Stimulated activated CD4-positive, alpha-beta T cell treated with anti-CD3 and anti-CD28 coated beads, TNF-alpha, amount 100 ng/mL, for 4 hours (primary cell): ENCODE results near the gene MBP.

Source experiments
- DNase-seq, 3 experiments: peaks; one replicate each; pipeline ENCODE4 v3.0.0-alpha.2; 2020; ENCODE audit warnings: low read depth in 3 of 3

Gene MBP

DNA sequence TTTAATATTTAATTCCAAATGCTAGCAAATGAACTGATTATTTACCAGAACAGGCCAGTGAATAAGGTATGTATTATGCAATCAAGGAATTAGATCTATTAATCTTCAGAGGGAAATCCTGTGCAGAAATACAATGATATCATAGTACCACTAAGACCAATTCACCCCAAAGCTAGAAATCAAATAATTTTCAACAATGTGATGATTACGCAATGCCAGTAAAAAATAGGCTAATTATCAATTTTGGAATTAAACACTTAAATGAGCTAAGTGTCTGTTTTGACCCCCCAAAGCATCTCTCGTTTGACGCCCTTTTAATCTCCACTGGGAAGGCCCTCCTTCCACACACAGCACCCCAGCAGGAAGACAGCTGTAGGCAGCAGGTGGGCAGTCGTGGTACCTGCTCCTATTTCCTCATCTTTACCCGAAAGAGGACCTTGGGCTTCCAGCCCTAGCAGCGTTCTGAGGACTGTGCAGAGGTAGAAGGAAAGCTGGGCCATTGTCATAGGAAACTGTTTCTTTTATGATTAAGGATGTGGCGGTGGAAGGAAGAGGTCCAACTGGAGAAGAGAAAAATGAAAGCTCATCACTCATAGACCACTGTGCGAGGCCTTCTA, 84.7 kb downstream of the MBP start:
- no peak for DNase-seq

DNA sequence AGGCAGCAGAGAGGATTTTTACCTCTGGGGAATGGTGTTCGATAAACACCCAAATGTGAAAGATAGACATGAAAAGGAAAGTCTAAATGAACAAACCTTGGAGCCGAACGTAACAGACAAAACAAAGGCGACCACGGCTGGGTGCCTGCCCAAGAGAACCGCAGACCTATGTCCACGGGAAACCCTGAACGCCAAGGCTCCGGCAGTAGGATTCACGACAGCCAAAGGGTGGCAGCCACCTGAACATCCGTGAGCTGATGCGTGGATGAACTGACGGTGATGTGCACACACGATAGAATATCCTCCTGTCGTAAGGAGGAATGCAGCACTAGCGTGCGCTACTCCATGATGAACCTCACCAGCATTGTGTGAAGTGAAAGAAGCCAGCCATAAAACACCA, 85.6 kb downstream of the MBP start:
- DNase-seq = no peak

DNA sequence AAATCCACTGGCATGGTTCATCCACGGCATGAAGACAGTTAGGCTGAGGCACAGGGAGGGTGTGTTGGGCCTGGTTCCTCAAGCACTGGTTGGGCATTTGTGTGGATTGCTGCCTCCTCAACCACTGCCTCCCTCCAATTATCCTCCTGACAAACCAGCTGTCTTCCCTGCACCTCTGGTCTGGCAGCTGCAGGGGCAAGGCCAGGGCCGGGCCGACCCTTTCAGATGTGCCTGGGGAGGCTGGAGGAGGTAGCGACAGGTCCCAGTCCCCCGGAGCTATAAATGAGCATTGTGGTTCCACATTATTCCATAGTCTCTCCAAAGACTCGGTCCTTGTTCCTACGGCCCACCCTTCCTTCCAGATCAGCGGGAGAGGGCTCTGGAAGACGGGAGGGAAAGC, 86.2 kb downstream of the MBP start:
- no peak for DNase-seq

DNA sequence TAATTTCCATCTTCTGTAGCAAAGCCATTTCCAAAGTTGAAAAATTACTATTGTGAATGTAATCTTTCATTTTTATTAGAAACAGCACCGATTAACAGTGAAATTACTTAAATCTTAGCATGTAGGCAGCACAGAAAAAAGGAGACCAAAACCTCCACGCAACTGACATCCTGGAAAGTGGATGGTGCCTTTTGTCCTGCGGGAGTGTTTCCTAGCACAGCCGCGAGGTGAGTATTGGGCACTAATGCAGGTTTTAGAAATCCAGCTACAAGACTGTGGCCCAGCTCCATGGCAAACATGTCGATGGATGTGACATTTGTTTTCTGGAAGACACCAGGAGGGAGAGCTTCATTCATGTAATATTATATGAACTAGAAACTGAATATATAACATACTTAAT, 86.9 kb downstream of the MBP start:
- DNase-seq = no peak

DNA sequence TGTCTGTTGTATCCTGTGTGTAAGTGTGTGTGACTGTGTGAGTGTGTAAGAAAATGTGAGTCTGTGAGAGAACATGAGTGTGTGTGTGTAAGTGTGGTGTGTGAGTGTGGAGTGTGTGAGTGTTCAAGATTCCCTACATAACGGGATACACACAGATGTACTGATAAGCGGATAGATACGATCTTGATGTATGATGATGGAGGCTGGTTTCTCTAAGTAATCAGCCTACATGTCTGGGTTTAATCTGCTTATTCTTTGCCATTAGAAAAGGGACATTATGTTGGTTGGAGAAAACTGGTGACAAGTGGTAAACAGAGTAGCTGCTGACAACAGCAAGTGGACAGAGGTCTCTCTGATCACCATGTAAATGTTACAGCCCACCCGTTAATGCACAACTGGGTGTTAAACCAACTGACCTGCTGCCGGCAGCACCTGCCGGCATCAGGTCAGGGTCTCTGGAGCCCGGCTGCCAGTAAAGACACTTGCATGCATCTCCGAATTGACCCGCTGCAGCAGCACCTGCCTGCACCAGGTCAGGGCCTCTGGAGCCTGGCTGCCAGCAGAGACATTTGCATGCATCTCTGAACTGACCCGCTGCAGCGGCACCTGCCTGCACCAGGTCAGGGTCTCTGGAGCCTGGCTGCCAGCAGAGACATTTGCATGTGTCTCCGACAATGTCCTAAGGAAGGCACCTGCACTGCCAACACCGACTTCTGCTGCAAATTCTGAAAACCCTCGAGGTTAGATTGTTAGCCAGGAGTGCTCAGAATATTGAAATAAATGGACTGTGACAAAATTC, 87.5 kb downstream of the MBP start:
- no peak for DNase-seq

DNA sequence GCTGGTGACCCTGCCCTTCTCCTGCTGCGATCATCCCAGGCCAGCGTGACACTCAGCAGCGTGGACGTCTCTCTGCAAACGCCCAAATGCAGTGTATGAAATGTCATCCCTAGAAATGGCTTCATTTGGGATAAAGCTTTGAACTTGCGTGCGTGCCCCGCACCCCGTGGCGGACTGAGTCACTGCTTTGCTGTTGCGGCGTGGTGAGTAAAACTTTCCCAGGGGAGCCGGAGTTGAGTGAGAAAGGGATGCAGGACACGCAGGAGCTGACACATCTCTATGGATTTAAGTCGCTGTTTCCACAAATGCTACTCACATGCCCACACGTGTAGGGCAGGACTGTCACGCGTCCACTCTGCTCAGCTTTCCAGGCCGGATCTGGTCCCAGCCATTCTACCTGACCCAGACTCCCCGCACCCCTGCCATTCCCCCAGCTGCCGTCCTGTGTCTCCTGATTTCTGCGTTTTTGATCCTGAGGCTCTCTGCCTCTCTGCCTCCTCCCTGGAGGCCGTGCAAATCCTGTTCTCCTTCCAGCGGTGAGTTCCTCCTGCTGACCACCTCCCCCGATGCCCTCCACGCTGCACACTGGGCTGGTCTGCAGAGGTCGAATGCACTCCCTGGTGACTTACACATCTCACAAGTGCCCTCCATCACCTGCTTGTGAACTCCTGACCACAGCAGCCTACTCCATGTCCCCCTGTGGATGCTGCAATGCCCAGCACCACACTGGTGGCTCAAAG, 88.9 kb downstream of the MBP start:
- no peak for DNase-seq

DNA sequence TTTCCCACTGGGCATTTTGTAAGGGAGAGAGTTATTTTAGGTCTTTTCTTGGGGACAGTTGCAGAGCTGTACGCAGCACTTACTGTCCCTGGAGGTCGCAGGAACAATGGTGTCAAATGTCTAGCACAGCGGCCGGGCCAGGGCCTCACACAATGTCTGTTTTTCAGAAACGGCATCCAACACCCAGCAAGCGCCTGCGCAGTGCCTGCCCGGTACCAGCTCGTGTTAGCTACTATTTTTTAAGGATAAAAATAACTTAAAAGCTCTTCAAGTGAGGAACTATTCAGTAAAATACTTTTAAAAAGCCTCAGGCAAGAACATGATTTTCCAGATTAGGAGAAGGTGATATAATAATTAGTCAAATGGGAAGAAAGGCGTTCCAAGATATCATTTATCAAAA, 90.0 kb downstream of the MBP start:
- DNase-seq = no peak

DNA sequence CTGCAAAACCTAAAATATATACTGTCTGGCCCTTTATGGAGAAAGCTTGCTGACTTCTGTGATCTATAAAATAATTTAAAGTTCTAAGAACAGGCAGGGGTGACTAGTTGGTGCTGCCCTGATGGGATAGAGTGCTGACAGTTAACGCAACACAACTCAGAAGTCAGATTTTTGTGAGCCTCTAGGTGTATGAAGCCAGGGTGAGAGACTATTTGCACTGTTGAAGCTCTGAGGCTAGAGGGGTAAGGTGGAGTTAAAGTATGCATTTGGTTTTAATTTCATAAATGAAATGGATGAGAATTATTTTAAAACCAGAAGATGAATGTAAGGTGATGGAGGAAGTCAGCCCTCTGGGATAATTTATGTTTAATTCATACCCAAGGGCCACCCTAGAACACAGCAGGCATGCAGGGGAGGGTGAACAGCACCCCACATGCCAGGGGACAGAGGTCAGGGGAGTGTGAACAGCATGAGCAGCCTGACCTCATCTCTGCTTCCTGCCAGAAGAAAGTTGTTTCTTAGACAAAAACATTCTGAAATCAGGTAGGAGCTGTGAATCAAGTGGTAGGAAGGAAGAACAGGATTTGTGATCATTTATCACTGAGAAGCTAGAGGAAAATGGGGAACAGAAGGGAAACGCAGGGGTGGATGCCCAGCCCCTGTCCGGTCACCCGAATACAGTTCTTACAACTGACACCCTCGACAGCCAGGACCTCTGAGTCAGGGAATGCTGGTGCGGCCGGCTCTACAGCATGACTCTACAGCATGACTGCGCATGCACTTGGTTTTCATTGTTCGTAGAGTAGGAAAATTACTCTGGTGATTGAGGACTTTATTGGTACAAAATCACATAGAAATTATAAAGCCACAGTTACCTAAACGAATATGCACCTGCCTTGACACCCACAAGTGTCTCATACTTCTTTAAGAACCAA, 93.1 kb downstream of the MBP start:
- DNase-seq = no peak

DNA sequence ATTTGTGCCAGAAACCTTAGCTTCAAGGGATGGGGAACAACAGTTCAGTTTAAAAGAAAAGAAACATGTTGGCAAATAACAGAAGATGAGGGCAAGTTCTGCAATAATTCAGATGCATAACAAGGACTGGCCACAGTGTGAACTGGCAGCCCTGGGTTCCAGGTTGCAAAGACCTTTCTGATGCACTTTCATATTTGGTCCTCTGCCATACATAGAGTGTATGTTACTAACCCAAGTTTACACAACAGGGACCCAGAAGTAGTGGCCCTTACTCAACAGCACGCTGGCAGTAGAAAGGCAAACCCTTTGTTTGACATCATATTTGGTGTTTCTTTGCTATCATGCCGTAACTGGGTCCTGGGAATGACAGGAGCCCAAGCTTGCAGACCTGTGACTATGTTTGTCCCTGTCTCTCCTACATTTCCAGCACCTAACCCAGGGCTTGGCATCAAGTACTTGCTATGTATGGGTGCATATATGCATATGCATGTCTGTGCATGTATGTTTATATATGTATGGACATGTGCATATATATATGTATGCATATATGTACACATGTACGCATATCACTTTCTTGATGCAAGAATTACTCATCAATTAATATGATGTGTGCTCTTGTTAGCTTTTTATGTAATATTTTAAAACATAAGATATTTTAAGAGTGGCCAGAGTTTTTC, 94.3 kb downstream of the MBP start:
- DNase-seq = no peak

DNA sequence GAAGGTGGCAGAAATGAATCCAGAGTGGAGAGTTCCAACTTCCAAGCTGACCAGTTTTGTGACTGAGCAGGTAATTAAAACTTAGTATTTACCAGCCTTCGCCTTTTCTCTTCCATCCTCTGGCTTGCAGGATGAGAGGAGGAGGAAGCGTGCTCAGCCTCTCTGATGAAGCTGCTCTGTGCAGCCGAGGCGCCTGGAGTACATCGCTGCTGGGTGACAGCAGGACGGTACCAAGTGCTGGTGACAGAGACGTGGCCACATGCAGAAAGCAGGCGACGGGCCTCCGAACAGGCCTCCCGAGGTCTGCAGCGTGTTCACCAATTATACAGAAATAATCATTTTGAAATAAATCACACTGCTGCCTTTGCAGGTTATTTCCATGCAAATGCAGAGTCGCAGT, 95.0 kb downstream of the MBP start:
- DNase-seq = no peak

DNA sequence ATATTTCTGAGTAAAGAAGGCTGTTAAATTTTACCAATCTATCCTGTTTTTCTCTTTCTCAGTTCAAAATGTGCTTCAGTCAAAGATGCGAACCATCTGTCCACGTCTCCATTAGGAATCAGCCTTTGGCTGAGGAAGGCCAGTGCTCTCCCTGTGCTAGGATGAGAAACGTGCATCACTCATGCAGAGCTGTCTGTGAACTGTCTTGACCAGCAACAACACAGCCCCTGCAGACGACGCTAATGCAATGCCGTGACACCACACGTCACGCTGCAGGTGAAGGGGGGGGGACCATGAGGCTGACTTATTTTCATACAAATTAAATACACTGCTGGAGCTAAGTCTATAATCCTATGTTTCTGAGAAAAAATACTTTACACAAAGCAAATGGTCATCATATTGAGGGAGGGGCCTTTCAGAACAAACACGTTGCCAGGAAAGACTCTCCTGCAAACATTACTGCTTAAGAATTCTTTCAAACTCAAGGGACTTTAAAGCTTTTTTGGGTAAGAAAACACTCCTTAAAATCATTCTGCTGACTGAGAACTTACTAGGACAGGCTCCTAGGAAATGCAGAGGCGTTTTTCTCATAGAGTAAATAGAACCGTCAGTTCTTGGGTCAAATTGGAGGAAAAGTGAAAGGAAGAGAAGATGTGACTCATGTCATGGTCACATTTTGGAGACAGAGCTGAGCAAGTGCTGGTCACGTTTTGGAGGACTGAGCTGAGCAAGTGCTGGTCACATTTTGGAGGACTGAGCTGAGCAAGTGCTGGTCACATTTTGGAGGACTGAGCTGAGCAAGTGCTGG, 97.0 kb downstream of the MBP start:
- DNase-seq = no peak

DNA sequence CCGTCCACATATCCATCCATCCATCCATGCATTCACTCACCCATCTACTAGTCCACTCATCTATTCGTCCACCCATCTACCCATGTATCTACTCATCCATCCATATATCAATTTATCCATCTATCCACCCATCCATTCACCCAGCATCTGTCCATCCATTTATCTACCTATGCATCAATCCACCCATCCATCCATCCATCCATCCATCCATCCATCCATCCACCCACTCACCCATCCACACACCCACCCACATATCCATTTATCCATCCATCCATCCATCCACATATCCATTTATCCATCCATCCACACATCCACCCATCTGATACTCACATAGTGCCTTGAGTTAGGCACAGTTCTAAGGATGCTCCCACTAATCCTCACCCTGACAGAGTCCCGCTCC, 99.0 kb downstream of the MBP start:
- no peak for DNase-seq

DNA sequence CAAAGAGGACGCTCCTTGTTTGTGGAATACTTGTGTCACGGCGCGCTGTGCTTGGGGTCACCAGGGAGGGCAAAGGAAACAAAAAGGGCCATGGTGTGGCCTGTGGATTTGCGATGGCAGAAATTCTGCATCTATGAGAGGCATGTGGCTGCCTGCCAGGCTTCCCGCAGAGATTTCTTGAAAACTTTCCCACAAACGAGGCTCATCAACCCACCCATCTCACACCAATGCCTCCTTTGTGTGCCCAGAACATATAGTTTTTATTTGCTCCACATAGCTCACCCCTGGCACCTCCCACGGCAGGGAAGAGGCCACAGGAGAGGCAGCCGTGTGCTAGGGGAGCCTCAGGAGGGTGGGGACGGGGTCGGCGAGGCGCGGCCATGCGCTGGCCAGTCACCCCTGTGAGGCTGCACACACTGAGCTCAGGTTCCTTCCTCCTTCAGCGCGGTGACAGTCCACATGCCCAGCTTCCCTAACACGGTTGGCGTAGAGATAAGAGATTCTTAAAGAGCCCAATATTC, 100.3 kb downstream of the MBP start:
- no peak for DNase-seq

DNA sequence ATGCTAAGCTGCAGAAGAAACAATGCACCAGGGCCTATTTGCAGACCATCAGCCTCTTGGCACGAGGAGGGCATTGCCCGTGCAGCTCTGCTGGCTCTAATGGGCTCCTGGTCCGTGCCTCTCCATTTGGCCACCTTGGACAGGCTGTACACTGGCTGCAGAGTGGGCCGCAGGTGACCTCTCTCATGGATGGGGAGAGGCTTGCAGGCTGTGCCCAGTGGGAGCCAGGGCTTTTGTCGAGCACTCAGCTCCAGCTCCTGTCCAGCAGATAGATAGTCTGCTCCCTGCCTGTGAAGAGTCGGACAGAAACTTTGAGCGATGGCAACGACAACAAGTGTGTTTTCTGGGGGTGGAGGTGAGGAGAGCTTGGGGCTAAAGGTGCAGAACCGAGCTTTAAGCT, 100.9 kb downstream of the MBP start:
- DNase-seq = no peak

DNA sequence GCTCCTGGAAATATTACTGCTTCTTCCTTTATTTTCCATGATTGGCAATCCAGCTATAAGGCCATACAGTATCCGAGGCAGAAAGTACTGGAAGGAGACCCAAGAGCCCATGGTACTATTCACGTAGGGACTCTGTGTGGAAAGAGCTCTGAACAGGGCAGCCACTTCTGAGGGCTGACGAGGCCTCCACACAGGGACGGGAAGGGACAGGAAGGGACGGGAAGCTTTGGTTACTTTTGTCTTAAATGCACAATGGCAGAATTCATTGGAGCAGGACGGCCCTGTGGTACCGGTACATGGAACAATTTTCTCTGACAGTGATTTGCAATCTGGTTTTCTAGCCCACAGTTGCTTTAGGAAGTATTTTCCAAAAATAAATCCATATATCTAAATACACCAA, 102.4 kb downstream of the MBP start:
- DNase-seq = no peak

DNA sequence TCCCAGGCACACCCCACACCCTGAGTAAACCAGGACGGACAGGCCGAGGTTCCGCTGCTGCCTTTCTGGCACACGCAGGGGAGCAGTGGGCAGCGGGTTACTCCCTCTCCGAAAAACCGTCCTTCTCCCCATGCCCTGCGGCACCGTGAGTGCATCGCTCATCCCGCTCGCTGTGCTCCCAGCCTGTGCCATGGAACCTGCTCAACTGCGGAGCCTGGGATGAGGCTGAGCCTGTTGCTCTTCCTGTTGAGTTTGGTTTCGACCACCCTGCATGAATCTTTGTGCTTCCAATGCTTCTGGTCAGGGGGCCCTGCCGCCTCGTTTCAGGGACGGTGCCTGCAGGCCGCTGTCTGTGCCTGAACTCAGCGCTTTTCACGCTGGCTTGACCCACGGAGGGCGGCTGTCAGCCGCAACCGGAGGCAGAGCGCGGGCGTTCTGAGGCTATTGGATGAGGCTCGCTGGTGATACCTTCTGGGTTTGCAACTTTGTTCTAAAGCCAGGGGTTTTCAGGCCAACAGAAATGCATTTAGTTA, 106.7 kb downstream of the MBP start:
- no peak for DNase-seq

DNA sequence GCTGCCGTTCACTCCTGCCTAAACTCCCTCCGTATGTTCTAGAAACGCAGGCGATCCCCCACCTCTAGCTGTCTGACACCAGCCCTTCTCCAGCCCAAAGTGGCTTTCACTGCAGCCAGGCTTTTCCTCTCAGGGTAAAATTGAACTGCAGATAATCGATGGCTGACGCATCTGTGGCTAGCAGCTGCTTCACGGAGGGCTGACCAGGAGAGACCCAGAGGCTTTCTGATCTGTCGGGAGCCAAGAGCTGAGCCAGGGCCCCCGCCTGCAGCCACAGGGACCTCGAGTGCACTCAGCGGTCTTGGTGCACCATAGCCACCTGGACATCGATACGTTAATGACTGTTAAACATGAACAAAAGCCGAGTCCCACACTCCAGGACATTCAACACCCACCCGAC, 107.5 kb downstream of the MBP start:
- no peak for DNase-seq

DNA sequence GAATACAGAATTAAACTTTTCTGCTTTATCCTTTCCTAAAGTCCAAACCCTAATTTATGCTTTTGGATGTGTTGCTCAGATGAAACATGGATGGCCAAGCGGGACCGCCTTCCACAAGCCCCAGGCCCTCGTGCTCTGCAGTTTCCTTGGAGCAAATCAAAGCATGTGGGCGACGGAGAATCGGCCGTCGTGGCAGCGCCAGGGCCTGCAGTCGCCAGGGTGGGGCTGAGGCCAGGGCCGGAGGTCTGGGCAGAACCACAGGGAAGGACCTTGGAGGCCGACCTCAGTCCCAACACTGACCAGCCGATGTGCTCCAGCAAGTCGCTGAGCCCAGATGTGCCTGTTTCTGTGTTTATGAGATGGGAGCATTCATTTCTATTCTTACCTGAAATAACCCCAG, 108.1 kb downstream of the MBP start:
- DNase-seq = no peak

DNA sequence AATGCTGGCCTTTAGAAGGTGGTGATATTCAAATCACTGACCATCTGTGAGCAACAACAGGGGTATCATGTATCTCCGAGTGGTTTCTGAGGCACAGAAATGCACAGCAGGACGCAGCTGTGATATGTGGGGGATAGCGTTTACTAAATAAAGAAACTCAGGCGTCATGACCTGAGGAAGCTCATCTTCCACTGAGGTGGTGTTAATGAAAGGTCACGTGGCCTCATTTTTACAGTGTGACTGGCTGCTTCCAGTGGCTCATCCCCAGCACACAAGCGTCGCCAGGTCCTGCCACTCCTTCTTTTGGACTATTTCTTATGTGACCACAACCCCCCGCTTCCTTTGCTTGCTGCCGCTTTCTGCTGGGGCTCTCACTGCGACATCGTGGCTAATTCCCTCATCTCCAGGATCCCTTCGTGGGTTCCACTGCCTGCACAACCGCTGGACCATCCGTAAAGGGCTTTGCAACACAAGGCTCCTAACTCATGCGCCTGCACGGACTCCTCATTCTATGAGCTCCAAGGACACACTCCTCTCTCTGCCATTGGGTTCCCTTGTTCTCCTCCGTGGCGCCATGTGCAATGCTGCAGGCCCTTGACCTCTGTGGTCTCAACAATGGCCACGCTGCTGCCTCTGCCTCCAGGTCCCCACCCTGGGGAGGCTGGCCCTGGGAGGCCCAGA, 109.3 kb downstream of the MBP start:
- no peak for DNase-seq
